Panc1 (cell line): ENCODE data around the gene IGFBP4. TPM values are rescaled to one million over a fixed set of nuclear protein-coding genes. Genes with fewer than 3 reads are reported as not detected.

Experiments
- ATAC-seq: fragments of 200-7000 bp; cut with Tn5 transposase; 2 replicates; pipeline ENCODE4 v1.9.1; 2020; ENCODE audit warnings: mild to moderate bottlenecking, moderate library complexity
- BruUV-seq: library from RNA; stranded (reverse); fragments of 400-500 nt; replicated peaks from 2 replicates; lab custom pipeline; 2021; lab: Mats Ljungman, UMichigan
- CTCF ChIA-PET: fragments of 300-600 bp; sonication (Branson Sonifier 250); formaldehyde crosslinking; loops from one replicate; lab custom pipeline; 2022; ENCODE audit warnings: antibody characterized with exemption; lab: Charles Lee
- POLR2A ChIA-PET: fragments of 300-600 bp; sonication (Branson Sonifier 250); formaldehyde crosslinking; loops from one replicate; lab custom pipeline; 2022; ENCODE audit warnings: antibody characterized with exemption; lab: Charles Lee
- DNase-seq: peaks from one replicate; pipeline ENCODE4 v3.0.0-alpha.2; 2010; ENCODE audit warnings: low read depth, low spot score
- H3K27ac ChIP-seq: 2 replicates; pipeline ENCODE4 v1.5.1; 2011; ENCODE audit warnings: mild to moderate bottlenecking, low read length, inconsistent platforms
- H3K27me3 ChIP-seq: fragments of 200-500 bp; sonication (Bioruptor generic); 2 replicates; pipeline ENCODE4 v1.6.0; 2014; ENCODE audit warnings: low read length, inconsistent platforms; ENCODE audit not compliant: control insufficient read depth, insufficient read depth
- H3K36me3 ChIP-seq: fragments of 200-500 bp; sonication (Bioruptor generic); 2 replicates; pipeline ENCODE4 v1.5.1; 2014; ENCODE audit warnings: inconsistent platforms, mild to moderate bottlenecking, low read length, moderate library complexity; ENCODE audit not compliant: control insufficient read depth, insufficient read depth
- H3K4me1 ChIP-seq: 2 replicates; pipeline ENCODE4 v1.5.1; 2011; ENCODE audit warnings: inconsistent platforms, mild to moderate bottlenecking, low read length, moderate library complexity; ENCODE audit not compliant: control insufficient read depth, insufficient read depth
- H3K4me3 ChIP-seq, 2 experiments: 2 replicates each; pipeline ENCODE4 v1.5.1; 2011 to 2012; ENCODE audit warnings: low read depth in 2 of 2, low read length in 2 of 2, mild to moderate bottlenecking in 2 of 2, inconsistent platforms in 1 of 2, moderate library complexity in 1 of 2
- H3K9me3 ChIP-seq: fragments of 200-500 bp; sonication (Bioruptor generic); 2 replicates; pipeline ENCODE4 v1.5.1; 2014; ENCODE audit warnings: low read depth, mild to moderate bottlenecking, inconsistent platforms, low read length, moderate library complexity; ENCODE audit not compliant: control insufficient read depth, insufficient read depth
- CTCF ChIP-seq: fragments of 450-650 bp; IDR thresholded peaks from 2 replicates; pipeline ENCODE4 v1.5.1; 2017; ENCODE audit warnings: mild to moderate bottlenecking
- POLR2AphosphoS5 ChIP-seq: IDR thresholded peaks from 2 replicates; pipeline ENCODE4 v1.6.1; 2012; ENCODE audit warnings: mild to moderate bottlenecking, low read depth, low read length, moderate library complexity
- SIN3A ChIP-seq: IDR thresholded peaks from 2 replicates; pipeline ENCODE4 v1.6.1; 2012; ENCODE audit warnings: low read depth, mild to moderate bottlenecking, low read length, moderate library complexity, borderline replicate concordance; ENCODE audit not compliant: insufficient read depth
- TCF7L2 ChIP-seq: IDR thresholded peaks from 2 replicates; pipeline ENCODE4 v1.6.1; 2011; ENCODE audit warnings: mild to moderate bottlenecking, low read depth, low read length, inconsistent platforms
- in situ Hi-C: cut with HindIII; loops from 2 replicates; pipeline ENCODE4 v1.10.0; 2016; ENCODE audit warnings: low sequenced_read_pairs, low pct_unique_long_range_greater_than_20kb
- intact Hi-C: fragments of 100-400 bp; cut with micrococcal nuclease; formaldehyde crosslinking; loops from one replicate; pipeline ENCODE4 v1.10.0; 2022; ENCODE audit not compliant: unreplicated experiment
- total RNA-seq: library from RNA; stranded (reverse); gene quantifications from one replicate; pipeline ENCODE4 v1.2.1, GENCODE V29; 2021; ENCODE audit not compliant: unreplicated experiment
- TF ChIP-seq, protein P1 (sequence below), 2 experiments: IDR thresholded peaks; 2 replicates each; pipeline ENCODE4 v1.6.1; 2011 to 2012; ENCODE audit warnings: low read depth in 2 of 2, control low read depth in 1 of 2, low read length in 1 of 2, mild to moderate bottlenecking in 1 of 2, moderate library complexity in 1 of 2; ENCODE audit not compliant: insufficient read depth in 1 of 2

Gene IGFBP4
- total RNA-seq, 1 experiment from 2014 or later: 27.1 TPM

- no peak for TF ChIP-seq TCF7L2
- TF ChIP-seq, protein P1, sequence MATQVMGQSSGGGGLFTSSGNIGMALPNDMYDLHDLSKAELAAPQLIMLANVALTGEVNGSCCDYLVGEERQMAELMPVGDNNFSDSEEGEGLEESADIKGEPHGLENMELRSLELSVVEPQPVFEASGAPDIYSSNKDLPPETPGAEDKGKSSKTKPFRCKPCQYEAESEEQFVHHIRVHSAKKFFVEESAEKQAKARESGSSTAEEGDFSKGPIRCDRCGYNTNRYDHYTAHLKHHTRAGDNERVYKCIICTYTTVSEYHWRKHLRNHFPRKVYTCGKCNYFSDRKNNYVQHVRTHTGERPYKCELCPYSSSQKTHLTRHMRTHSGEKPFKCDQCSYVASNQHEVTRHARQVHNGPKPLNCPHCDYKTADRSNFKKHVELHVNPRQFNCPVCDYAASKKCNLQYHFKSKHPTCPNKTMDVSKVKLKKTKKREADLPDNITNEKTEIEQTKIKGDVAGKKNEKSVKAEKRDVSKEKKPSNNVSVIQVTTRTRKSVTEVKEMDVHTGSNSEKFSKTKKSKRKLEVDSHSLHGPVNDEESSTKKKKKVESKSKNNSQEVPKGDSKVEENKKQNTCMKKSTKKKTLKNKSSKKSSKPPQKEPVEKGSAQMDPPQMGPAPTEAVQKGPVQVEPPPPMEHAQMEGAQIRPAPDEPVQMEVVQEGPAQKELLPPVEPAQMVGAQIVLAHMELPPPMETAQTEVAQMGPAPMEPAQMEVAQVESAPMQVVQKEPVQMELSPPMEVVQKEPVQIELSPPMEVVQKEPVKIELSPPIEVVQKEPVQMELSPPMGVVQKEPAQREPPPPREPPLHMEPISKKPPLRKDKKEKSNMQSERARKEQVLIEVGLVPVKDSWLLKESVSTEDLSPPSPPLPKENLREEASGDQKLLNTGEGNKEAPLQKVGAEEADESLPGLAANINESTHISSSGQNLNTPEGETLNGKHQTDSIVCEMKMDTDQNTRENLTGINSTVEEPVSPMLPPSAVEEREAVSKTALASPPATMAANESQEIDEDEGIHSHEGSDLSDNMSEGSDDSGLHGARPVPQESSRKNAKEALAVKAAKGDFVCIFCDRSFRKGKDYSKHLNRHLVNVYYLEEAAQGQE (IDR thresholded peaks at IDR 0.05; ENCODE audit: insufficient read depth in 1 of 2, low read depth in 2 of 2, low read length in 1 of 2): no peak
- TF ChIP-seq CTCF: no peak
- TF ChIP-seq SIN3A: no peak
- TF ChIP-seq POLR2AphosphoS5: no peak
- Histone ChIP-seq H3K4me1 (no peaks in the 10 kb centered on the region), H3K27ac (no peak overlapping the region), H3K27me3 (no peaks in the 10 kb centered on the region), H3K9me3 (no peaks in the 10 kb centered on the region), H3K36me3 (no peaks in the 10 kb centered on the region), H3K4me3 (no peak overlapping the region)
- in situ Hi-C loops: no loop called here
- ATAC-seq (no peak), DNase-seq (no peak)
- intact Hi-C loops: no loop called here
- no TSS peak for BruUV-seq
- ChIA-PET CTCF (interaction anchor here (0.7 kb wide), 1 partner anchor 49 kb away, joined by 4 read pairs; no protein-coding TSS in a partner anchor), POLR2A (no interaction called here)
Observed at GRCh38 chr17:40482722-40483121, 39.5 kb downstream of the IGFBP4 start.

- ChIA-PET CTCF (interaction anchor here (0.6 kb wide), 2 partner anchors 18 to 33 kb away, joined by 3 read pairs; no protein-coding TSS in a partner anchor), POLR2A (no interaction called here)
- H3K9me3 ChIP-seq: no peaks in the 10 kb centered on the region
- no peaks in the 10 kb centered on the region for H3K27me3 ChIP-seq
- H3K4me3 ChIP-seq: no peak overlapping the region
- BruUV-seq: no TSS peak
- DNase-seq: no peak
- H3K4me1 ChIP-seq: no peaks in the 10 kb centered on the region
- H3K27ac ChIP-seq: no peak overlapping the region
- intact Hi-C loops: no loop called here
- no peak for ATAC-seq
- TF ChIP-seq, protein P1 (IDR thresholded peaks at IDR 0.05; ENCODE audit: insufficient read depth in 1 of 2, low read depth in 2 of 2, low read length in 1 of 2): no peak
- TF ChIP-seq SIN3A (no peak), CTCF (no peak), TCF7L2 (no peak), POLR2AphosphoS5 (no peak)
- H3K36me3 ChIP-seq: no peaks in the 10 kb centered on the region
- in situ Hi-C loops: no loop called here
Observed at GRCh38 chr17:40483679-40484078, 40.4 kb downstream of the IGFBP4 start.
